Measurements from ENCODE around the gene VWA3B.

GRCh38 chr2:98128556-98129109, 41.7 kb downstream of the VWA3B start:
- TF ChIP-seq CTCF (IDR thresholded peaks at IDR 0.05; ENCODE audit: insufficient read depth, low read length, poor library complexity, severe bottlenecking) (no peak), EZH2phosphoT487 (conservative IDR thresholded peaks at IDR 0.05; ENCODE audit: low read length) (no peak)
